Colonic mucosa (tissue), 4 donors: ENCODE data around the gene KRT17. TPM values are rescaled to one million over a fixed set of nuclear protein-coding genes. Genes with fewer than 3 reads are reported as not detected.

Experiments
- DNase-seq: peaks from one replicate; pipeline ENCODE4 v3.0.0-alpha.2; 2020
- H3K27ac ChIP-seq: fragments of 200-600 bp; one replicate; pipeline ENCODE4 v1.8.0; 2021
- H3K27me3 ChIP-seq: fragments of 200-600 bp; one replicate; pipeline ENCODE4 v1.8.0; 2021
- H3K36me3 ChIP-seq: fragments of 200-600 bp; one replicate; pipeline ENCODE4 v1.8.0; 2021
- H3K4me1 ChIP-seq: fragments of 200-600 bp; one replicate; pipeline ENCODE4 v1.8.0; 2021; ENCODE audit warnings: mild to moderate bottlenecking
- H3K4me3 ChIP-seq: fragments of 200-600 bp; one replicate; pipeline ENCODE4 v1.8.0; 2021
- H3K9ac ChIP-seq, 2 donors: one replicate each; pipeline ENCODE4 v1.7.0; 2013; ENCODE audit warnings: control low read depth in 2 of 2, low read depth in 2 of 2, low read length in 2 of 2
- H3K9me3 ChIP-seq: fragments of 200-600 bp; one replicate; pipeline ENCODE4 v1.8.0; 2021
- CTCF ChIP-seq: fragments of 200-600 bp; IDR thresholded peaks from one replicate; pipeline ENCODE4 v1.8.0; 2022; ENCODE audit warnings: antibody characterized with exemption, mild to moderate bottlenecking
- intact Hi-C: fragments of 100-400 bp; cut with DNase I; formaldehyde crosslinking; loops from one replicate; pipeline ENCODE4 v1.14.1; 2022
- total RNA-seq, 2 donors: library from RNA; stranded (reverse); fragmentation: NEBNext Ultra II Directional in 1 of 2; extraction: Animal tissue kit (Norgen Biotek cat#: 25700) in 1 of 2; gene quantifications; one replicate each; pipeline ENCODE4 v1.2.1, GENCODE V29; 2021
- donor health status: healthy.
- donor health status: DM: no; HTN: no; CAD: no.
- donor health status: DM: no; HTN: no; CAD: no.

Gene KRT17
- total RNA-seq, 2 donors from 2014 or later: 1.2 TPM; not detected in 1

- peak; percentile 93 for DNase-seq
- Histone ChIP-seq H3K9me3 (no peaks in the 10 kb centered on the region), H3K27me3 (no peaks in the 10 kb centered on the region), H3K27ac (peak overlapping the region; percentile 96), H3K36me3 (no peaks in the 10 kb centered on the region), H3K9ac (peak overlapping the region; percentile 81 to 95), H3K4me3 (no peak overlapping the region), H3K4me1 (peaks cover 23% of the 10 kb centered on the region)
- intact Hi-C loops: no loop called here
- no peak for TF ChIP-seq CTCF
Observed at GRCh38 chr17:41655611-41656111, 31.3 kb upstream of the KRT17 start.

- Histone ChIP-seq H3K4me1 (peaks cover 23% of the 10 kb centered on the region), H3K4me3 (no peak overlapping the region), H3K27ac (peak overlapping the region; percentile 96), H3K9me3 (no peaks in the 10 kb centered on the region), H3K36me3 (no peaks in the 10 kb centered on the region), H3K9ac (peak overlapping the region; percentile 81 to 95), H3K27me3 (no peaks in the 10 kb centered on the region)
- TF ChIP-seq CTCF: no peak
- intact Hi-C loops: loop anchor here (5.0 kb wide), 1 partner anchor 753 kb away; no protein-coding TSS in a partner anchor
- DNase-seq: no peak
Observed at GRCh38 chr17:41654678-41655607, 30.6 kb upstream of the KRT17 start.

- no peak for TF ChIP-seq CTCF
- no peak overlapping the region for H3K4me3 ChIP-seq
- H3K27ac ChIP-seq: peak overlapping the region; percentile 96
- intact Hi-C loops: loop anchor here (5.0 kb wide), 1 partner anchor 752 kb away; no protein-coding TSS in a partner anchor
- no peaks in the 10 kb centered on the region for H3K9me3 ChIP-seq
- H3K4me1 ChIP-seq: peaks cover 23% of the 10 kb centered on the region
- peak; percentile 94 for DNase-seq
- no peaks in the 10 kb centered on the region for H3K27me3 ChIP-seq
- H3K9ac ChIP-seq: peak overlapping the region; percentile 81 to 95
- H3K36me3 ChIP-seq: no peaks in the 10 kb centered on the region
Observed at GRCh38 chr17:41653892-41654677, 29.7 kb upstream of the KRT17 start.

- DNase-seq: no peak
- Histone ChIP-seq H3K36me3 (no peaks in the 10 kb centered on the region), H3K4me1 (peaks cover 25% of the 10 kb centered on the region), H3K27ac (peak overlapping the region; percentile 96), H3K4me3 (no peak overlapping the region), H3K9me3 (no peaks in the 10 kb centered on the region), H3K9ac (peak overlapping the region; percentile 51 to 95), H3K27me3 (no peaks in the 10 kb centered on the region)
- TF ChIP-seq CTCF: no peak
- intact Hi-C loops: loop anchor here (5.0 kb wide), 1 partner anchor 751 kb away; no protein-coding TSS in a partner anchor
Observed at GRCh38 chr17:41653421-41653820, 29.0 kb upstream of the KRT17 start.

- no peaks in the 10 kb centered on the region for H3K9me3 ChIP-seq
- H3K27ac ChIP-seq: peak overlapping the region; percentile 96
- H3K4me1 ChIP-seq: peaks cover 34% of the 10 kb centered on the region
- H3K4me3 ChIP-seq: no peak overlapping the region
- H3K36me3 ChIP-seq: no peaks in the 10 kb centered on the region
- H3K27me3 ChIP-seq: no peaks in the 10 kb centered on the region
- DNase-seq: no peak
- peak overlapping the region in 1 of 2 donors; percentile 95 for H3K9ac ChIP-seq
- intact Hi-C loops: loop anchor here (5.0 kb wide), 1 partner anchor 750 kb away; no protein-coding TSS in a partner anchor
- no peak for TF ChIP-seq CTCF
Observed at GRCh38 chr17:41652461-41652970, 28.1 kb upstream of the KRT17 start.
